Measurements from ENCODE around the gene DNMBP. TPM values are rescaled to one million over a fixed set of nuclear protein-coding genes. Genes with fewer than 3 reads are reported as not detected.

Gene DNMBP
- total and polyA plus RNA-seq, 2 experiments from 2014 or later: 13.9 to 18.2 TPM

GRCh38 chr10:99849536-99849935, 160.2 kb downstream of the DNMBP start:
- 52% methylated on average over 2 of the region's 2 CpGs for WGBS (ENCODE audit: low lambda C conversion rate, missing lambda C conversion rate)
- DNase-seq (ENCODE audit: low spot score): peak; percentile 53

GRCh38 chr10:99849057-99849456, 160.7 kb downstream of the DNMBP start:
- Histone ChIP-seq H3K79me2 (no peaks in the 10 kb centered on the region), H3K9me2 (replicated peaks; ENCODE audit: insufficient read depth) (no peaks in the 10 kb centered on the region), H3K4me1 (ENCODE audit: insufficient read depth) (peaks cover 3% of the 10 kb centered on the region), H3K36me3 (replicated peaks; ENCODE audit: insufficient read depth, low read depth) (no peaks in the 10 kb centered on the region), H3K4me2 (no peak overlapping the region), H2AFZ (no peak overlapping the region), H3K9me3 (ENCODE audit: low read depth) (no peaks in the 10 kb centered on the region), H3K27me3 (no peaks in the 10 kb centered on the region), H4K20me1 (ENCODE audit: insufficient read depth, poor library complexity, severe bottlenecking) (no peaks in the 10 kb centered on the region), H3K27ac (peak overlapping the region; percentile 62), H3K4me3 (no peak overlapping the region)
- TF ChIP-seq CTCF (IDR thresholded peaks at IDR 0.05; ENCODE audit: poor library complexity) (no peak), EZH2 (IDR thresholded peaks at IDR 0.05; ENCODE audit: borderline replicate concordance) (no peak), EZH2phosphoT487 (IDR thresholded peaks at IDR 0.05; ENCODE audit: low read depth, severe bottlenecking, unreplicated experiment) (no peak)
- WGBS (ENCODE audit: low lambda C conversion rate, missing lambda C conversion rate): 93% methylated on average over 4 of the region's 7 CpGs
- no peak for DNase-seq (ENCODE audit: low spot score)

More at GRCh38 chr10:99849536-99849935, 160.2 kb downstream of the DNMBP start:
- TF ChIP-seq EZH2phosphoT487 (IDR thresholded peaks at IDR 0.05; ENCODE audit: low read depth, severe bottlenecking, unreplicated experiment) (no peak), CTCF (IDR thresholded peaks at IDR 0.05; ENCODE audit: poor library complexity) (no peak), EZH2 (IDR thresholded peaks at IDR 0.05; ENCODE audit: borderline replicate concordance) (no peak)
- no peaks in the 10 kb centered on the region for H3K9me3 ChIP-seq (ENCODE audit: low read depth)
- H4K20me1 ChIP-seq (ENCODE audit: insufficient read depth, poor library complexity, severe bottlenecking): no peaks in the 10 kb centered on the region
- H3K79me2 ChIP-seq: no peaks in the 10 kb centered on the region
- H3K4me2 ChIP-seq: no peak overlapping the region
- no peak overlapping the region for H2AFZ ChIP-seq
- H3K4me1 ChIP-seq (ENCODE audit: insufficient read depth): peaks cover 3% of the 10 kb centered on the region
- H3K27ac ChIP-seq: peak overlapping the region; percentile 62
- H3K36me3 ChIP-seq (replicated peaks; ENCODE audit: insufficient read depth, low read depth): no peaks in the 10 kb centered on the region
- no peak overlapping the region for H3K4me3 ChIP-seq
- H3K9me2 ChIP-seq (replicated peaks; ENCODE audit: insufficient read depth): no peaks in the 10 kb centered on the region
- H3K27me3 ChIP-seq: no peaks in the 10 kb centered on the region

GRCh38 chr10:99845837-99846382, 163.8 kb downstream of the DNMBP start:
- TF ChIP-seq EZH2phosphoT487 (IDR thresholded peaks at IDR 0.05; ENCODE audit: low read depth, severe bottlenecking, unreplicated experiment): no peak
- TF ChIP-seq CTCF (IDR thresholded peaks at IDR 0.05; ENCODE audit: poor library complexity): peak; percentile 96
- Histone ChIP-seq H4K20me1 (ENCODE audit: insufficient read depth, poor library complexity, severe bottlenecking) (no peaks in the 10 kb centered on the region), H3K4me3 (no peak overlapping the region), H3K27ac (peak overlapping the region; percentile 49), H3K36me3 (replicated peaks; ENCODE audit: insufficient read depth, low read depth) (no peaks in the 10 kb centered on the region), H2AFZ (peak overlapping the region; percentile 40), H3K9me3 (ENCODE audit: low read depth) (no peaks in the 10 kb centered on the region), H3K79me2 (no peaks in the 10 kb centered on the region), H3K4me1 (ENCODE audit: insufficient read depth) (peaks cover 3% of the 10 kb centered on the region), H3K27me3 (no peaks in the 10 kb centered on the region), H3K4me2 (peak overlapping the region; percentile 73), H3K9me2 (replicated peaks; ENCODE audit: insufficient read depth) (no peaks in the 10 kb centered on the region)
- DNase-seq (ENCODE audit: low spot score): peak; percentile 93
- 11% methylated on average over 18 of the region's 18 CpGs for WGBS (ENCODE audit: low lambda C conversion rate, missing lambda C conversion rate)

Measured in hepatocyte (in vitro differentiated cells).